Heart left ventricle (tissue), 13 donors: Measurements from ENCODE around the gene COL17A1.

ENCODE experiments used
- POLR2A ChIP-seq, 2 donors: fragments of 450-650 bp; IDR thresholded peaks; one replicate each; pipeline ENCODE4 v1.6.1; 2017; ENCODE audit warnings: antibody characterized with exemption in 2 of 2, mild to moderate bottlenecking in 2 of 2, moderate library complexity in 2 of 2
- TF ChIP-seq, protein P1 (sequence below), 12 donors: fragments of 200-600 bp; sonication (generic) in 4 of 12; IDR thresholded peaks; one replicate each; pipeline versions ENCODE4 v1.5.0 to v1.8.0; 2018 to 2022; ENCODE audit warnings: antibody characterized with exemption in 12 of 12, mild to moderate bottlenecking in 5 of 12
- donor health status: ischemic (EF 13 %, LVEDD 7.1; RV severe dilation, severe dysfunction).
- donor health status: DM: no; HTN: yes; CAD: no.
- donor health status: DM: no; HTN: no; CAD: no.
- donor health status: ischemic (EF 25% LVEDD 6.9; RV normal size, moderate dysfunction).
- donor health status: ischemic (EF 25% LVEDD 5.7; RV mildly dilated, moderate dysfunction).
- donor health status: ischemic (EF 35%, LVEDD 5.7; RV mildly dilated, moderate dysfunction).
- donor health status: nonischemic (EF 11% LVEDD 7.7; RV severe dilation, severe dysfunction).
- donor health status: DM: yes; HTN: yes; CAD: no.
- donor health status: PGD.
- donor health status: ischemic (EF 29% LVEDD 5.4; RV normal size, mild dysfunction).
- donor health status: nonischemic (EF 23%, LVEDD 6.1; RV moderate dilation, normal function).

- TF ChIP-seq, protein P1, sequence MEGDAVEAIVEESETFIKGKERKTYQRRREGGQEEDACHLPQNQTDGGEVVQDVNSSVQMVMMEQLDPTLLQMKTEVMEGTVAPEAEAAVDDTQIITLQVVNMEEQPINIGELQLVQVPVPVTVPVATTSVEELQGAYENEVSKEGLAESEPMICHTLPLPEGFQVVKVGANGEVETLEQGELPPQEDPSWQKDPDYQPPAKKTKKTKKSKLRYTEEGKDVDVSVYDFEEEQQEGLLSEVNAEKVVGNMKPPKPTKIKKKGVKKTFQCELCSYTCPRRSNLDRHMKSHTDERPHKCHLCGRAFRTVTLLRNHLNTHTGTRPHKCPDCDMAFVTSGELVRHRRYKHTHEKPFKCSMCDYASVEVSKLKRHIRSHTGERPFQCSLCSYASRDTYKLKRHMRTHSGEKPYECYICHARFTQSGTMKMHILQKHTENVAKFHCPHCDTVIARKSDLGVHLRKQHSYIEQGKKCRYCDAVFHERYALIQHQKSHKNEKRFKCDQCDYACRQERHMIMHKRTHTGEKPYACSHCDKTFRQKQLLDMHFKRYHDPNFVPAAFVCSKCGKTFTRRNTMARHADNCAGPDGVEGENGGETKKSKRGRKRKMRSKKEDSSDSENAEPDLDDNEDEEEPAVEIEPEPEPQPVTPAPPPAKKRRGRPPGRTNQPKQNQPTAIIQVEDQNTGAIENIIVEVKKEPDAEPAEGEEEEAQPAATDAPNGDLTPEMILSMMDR (IDR thresholded peaks at IDR 0.05), result no peak
- no peak for TF ChIP-seq POLR2A (IDR thresholded peaks at IDR 0.05)
These were observed 14.3 kb upstream of the COL17A1 start for GRCh38 chr10:104099941-104100340.
